IMR-90 (cell line): ENCODE measurements around the gene CIC. TPM values are rescaled to one million over a fixed set of nuclear protein-coding genes. Genes with fewer than 3 reads are reported as not detected.

Experiments
- ATAC-seq: fragments of 200-7000 bp; cut with Tn5 transposase; 2 replicates; pipeline ENCODE4 v1.9.1; 2020; ENCODE audit warnings: low read depth, mild to moderate bottlenecking, moderate library complexity
- BruUV-seq: library from RNA; stranded (reverse); fragments of 400-500 nt; replicated peaks from 2 replicates; lab custom pipeline; 2021; lab: Mats Ljungman, UMichigan
- CTCF ChIA-PET: fragments of 300-600 bp; formaldehyde crosslinking; extraction: SDS; loops from one replicate; lab custom pipeline; 2021; ENCODE audit warnings: antibody characterized with exemption; lab: Yijun Ruan, JAX
- POLR2A ChIA-PET: fragments of 300-600 bp; sonication (Branson Sonifier 250); formaldehyde crosslinking; loops from one replicate; lab custom pipeline; 2022; ENCODE audit warnings: antibody characterized with exemption; ENCODE audit not compliant: unreplicated experiment; lab: Charles Lee
- DNase-seq: peaks from one replicate; pipeline ENCODE4 v3.0.0; 2013
- H2AFZ ChIP-seq: replicated peaks from 2 replicates; pipeline ENCODE3; 2013; ENCODE audit warnings: low read length, mild to moderate bottlenecking; ENCODE audit not compliant: poor library complexity
- H2AK5ac ChIP-seq: 2 replicates; pipeline ENCODE4 v1.6.1; 2013; ENCODE audit warnings: low read depth, low read length, inconsistent platforms
- H2AK9ac ChIP-seq: replicated peaks from 2 replicates; pipeline ENCODE3; 2013; ENCODE audit warnings: mild to moderate bottlenecking, low read depth, low read length, moderate library complexity; ENCODE audit not compliant: poor library complexity
- H2BK120ac ChIP-seq: 2 replicates; pipeline ENCODE4 v1.6.1; 2013; ENCODE audit warnings: low read depth, low read length, inconsistent platforms
- H2BK15ac ChIP-seq: 3 replicates; pipeline ENCODE4 v1.6.1; 2013; ENCODE audit warnings: low read depth, low read length, inconsistent platforms
- H2BK20ac ChIP-seq: 2 replicates; pipeline ENCODE4 v1.6.1; 2013; ENCODE audit warnings: low read depth, mild to moderate bottlenecking, inconsistent platforms, low read length, moderate library complexity
- H2BK5ac ChIP-seq: 2 replicates; pipeline ENCODE4 v1.6.1; 2013; ENCODE audit warnings: mild to moderate bottlenecking, low read depth, low read length, inconsistent platforms; ENCODE audit not compliant: poor library complexity, severe bottlenecking
- H3K14ac ChIP-seq: replicated peaks from 2 replicates; pipeline ENCODE4 v1.6.1; 2013; ENCODE audit warnings: low read depth, low read length, inconsistent platforms
- H3K18ac ChIP-seq: 2 replicates; pipeline ENCODE4 v1.6.1; 2013; ENCODE audit warnings: low read depth, low read length, control low read depth
- H3K23ac ChIP-seq: 2 replicates; pipeline ENCODE4 v1.6.1; 2013; ENCODE audit warnings: low read depth, low read length, inconsistent platforms
- H3K27ac ChIP-seq: 2 replicates; pipeline ENCODE4 v1.5.1; 2013; ENCODE audit warnings: mild to moderate bottlenecking, control low read depth, low read length; ENCODE audit not compliant: insufficient read depth
- H3K27me3 ChIP-seq: 2 replicates; pipeline ENCODE4 v1.6.1; 2013; ENCODE audit warnings: low read length; ENCODE audit not compliant: control insufficient read depth, insufficient read depth
- H3K36me3 ChIP-seq: 2 replicates; pipeline ENCODE4 v1.6.1; 2013; ENCODE audit warnings: low read length, mixed read lengths; ENCODE audit not compliant: control insufficient read depth, insufficient read depth
- H3K4ac ChIP-seq: 2 replicates; pipeline ENCODE4 v1.6.1; 2013; ENCODE audit warnings: low read depth, low read length, inconsistent platforms
- H3K4me1 ChIP-seq: 2 replicates; pipeline ENCODE4 v1.6.1; 2013; ENCODE audit warnings: low read length, mixed read lengths; ENCODE audit not compliant: control insufficient read depth, insufficient read depth
- H3K4me2 ChIP-seq: 2 replicates; pipeline ENCODE4 v1.6.1; 2013; ENCODE audit warnings: low read depth, mild to moderate bottlenecking, control low read depth, low read length, moderate library complexity
- H3K4me3 ChIP-seq: 2 replicates; pipeline ENCODE4 v1.5.1; 2013; ENCODE audit warnings: low read depth, mild to moderate bottlenecking, control low read depth, low read length, moderate library complexity; ENCODE audit not compliant: insufficient read depth
- H3K56ac ChIP-seq: 2 replicates; pipeline ENCODE4 v1.6.1; 2013; ENCODE audit warnings: low read length, inconsistent platforms; ENCODE audit not compliant: insufficient read depth; ENCODE audit errors: extremely low read depth
- H3K79me1 ChIP-seq, 2 experiments: 2 replicates each; pipeline ENCODE4 v1.6.1; 2013; ENCODE audit warnings: low read length in 2 of 2, inconsistent platforms in 1 of 2, low read depth in 1 of 2
- H3K9ac ChIP-seq: 2 replicates; pipeline ENCODE4 v1.6.1; 2013; ENCODE audit warnings: low read depth, low read length, control low read depth
- H3K9me1 ChIP-seq: 2 replicates; pipeline ENCODE4 v1.6.1; 2013; ENCODE audit warnings: low read length, inconsistent platforms; ENCODE audit not compliant: insufficient read depth
- H3K9me3 ChIP-seq: 2 replicates; pipeline ENCODE4 v1.6.1; 2013; ENCODE audit warnings: low read length; ENCODE audit not compliant: control insufficient read depth, insufficient read depth
- H4K20me1 ChIP-seq: 2 replicates; pipeline ENCODE4 v1.6.1; 2013; ENCODE audit warnings: low read length, inconsistent platforms; ENCODE audit not compliant: insufficient read depth
- H4K5ac ChIP-seq: 2 replicates; pipeline ENCODE4 v1.6.1; 2013; ENCODE audit warnings: mild to moderate bottlenecking, low read depth, low read length, control low read depth
- H4K8ac ChIP-seq, 2 experiments: 2 replicates each; pipeline ENCODE4 v1.6.1; 2013; ENCODE audit warnings: low read depth in 2 of 2, low read length in 2 of 2, control low read depth in 1 of 2, inconsistent platforms in 1 of 2
- H4K91ac ChIP-seq: 2 replicates; pipeline ENCODE4 v1.6.1; 2013; ENCODE audit warnings: low read depth, low read length, inconsistent platforms; ENCODE audit not compliant: insufficient read depth
- BHLHE40 ChIP-seq: fragments of 150-350 bp; IDR thresholded peaks from 2 replicates; pipeline ENCODE4 v1.6.1; 2016; ENCODE audit warnings: mild to moderate bottlenecking, low read depth, low read length
- CEBPB ChIP-seq: IDR thresholded peaks from 2 replicates; pipeline ENCODE4 v1.6.1; 2012; ENCODE audit warnings: low read depth, low read length, improper control_type of control experiment
- CHD1 ChIP-seq: IDR thresholded peaks from 2 replicates; pipeline ENCODE4 v1.6.1; 2012; ENCODE audit warnings: low read depth, low read length, improper control_type of control experiment
- FOS ChIP-seq: fragments of 150-350 bp; IDR thresholded peaks from 2 replicates; pipeline ENCODE4 v1.6.1; 2016; ENCODE audit warnings: low read depth, low read length
- MAFK ChIP-seq: IDR thresholded peaks from 2 replicates; pipeline ENCODE4 v1.6.1; 2012; ENCODE audit warnings: low read depth, low read length, improper control_type of control experiment
- MAZ ChIP-seq: IDR thresholded peaks from 2 replicates; pipeline ENCODE4 v1.6.1; 2012; ENCODE audit warnings: low read depth, mild to moderate bottlenecking, low read length, improper control_type of control experiment, moderate library complexity, borderline replicate concordance
- MXI1 ChIP-seq: IDR thresholded peaks from 2 replicates; pipeline ENCODE4 v1.6.1; 2012; ENCODE audit warnings: low read depth, mild to moderate bottlenecking, low read length, moderate library complexity, borderline replicate concordance
- NFE2L2 ChIP-seq: fragments of 150-350 bp; IDR thresholded peaks from 2 replicates; pipeline ENCODE4 v1.6.1; 2016; ENCODE audit warnings: low read depth, mild to moderate bottlenecking, low read length
- POLR2A ChIP-seq: IDR thresholded peaks from 2 replicates; pipeline ENCODE4 v1.6.1; 2012; ENCODE audit warnings: mild to moderate bottlenecking, low read depth, low read length
- RAD21 ChIP-seq: IDR thresholded peaks from 2 replicates; pipeline ENCODE4 v1.6.1; 2012; ENCODE audit warnings: low read length, improper control_type of control experiment
- RCOR1 ChIP-seq: IDR thresholded peaks from 2 replicates; pipeline ENCODE4 v1.6.1; 2012; ENCODE audit warnings: mild to moderate bottlenecking, low read length, improper control_type of control experiment; ENCODE audit not compliant: insufficient replicate concordance
- RFX5 ChIP-seq: IDR thresholded peaks from 2 replicates; pipeline ENCODE4 v1.8.0; 2012; ENCODE audit warnings: low read depth, mild to moderate bottlenecking, low read length, moderate library complexity
- SMC3 ChIP-seq: fragments of 150-350 bp; IDR thresholded peaks from 2 replicates; pipeline ENCODE4 v1.6.1; 2016; ENCODE audit warnings: low read depth, mild to moderate bottlenecking, antibody characterized with exemption, low read length, moderate library complexity
- WGBS, 2 experiments: methylation state at CpG; one replicate each; pipeline versions ENCODE4 v1.1.5 to v1.1.7; 2013; ENCODE audit warnings: missing lambda C conversion rate in 2 of 2; ENCODE audit not compliant: insufficient read length in 1 of 2; ENCODE audit errors: extremely low coverage in 2 of 2; 5-methylcytosine and 5-hydroxymethylcytosine counted together
- dilution Hi-C: fragments of 300-500 bp; cut with HindIII; formaldehyde crosslinking; loops from one replicate; pipeline ENCODE4 v1.14.3; 2018; ENCODE audit warnings: low sequenced_read_pairs; ENCODE audit not compliant: unreplicated experiment
- in situ Hi-C: fragments of 300-500 bp; cut with MboI; formaldehyde crosslinking; loops from 3 replicates; pipeline ENCODE4 v1.14.3; 2019; ENCODE audit warnings: low sequenced_read_pairs, inconsistent platforms, mixed read lengths
- intact Hi-C: fragments of 100-400 bp; cut with micrococcal nuclease; formaldehyde crosslinking; loops from 2 replicates; pipeline ENCODE4 v1.10.0; 2022
- polyA plus RNA-seq, 3 experiments: library from polyadenylated mRNA; depleted of rRNA; stranded (reverse); fragments of >200 nt; gene quantifications; 2 replicates each; pipeline ENCODE4 v1.2.3, GENCODE V29; 2012; ENCODE audit warnings: low replicate concordance in 1 of 3
- total RNA-seq: library from RNA; depleted of rRNA; stranded (reverse); fragments of >200 nt; gene quantifications from 2 replicates; pipeline ENCODE4 v1.2.3, GENCODE V29; 2012
- TF ChIP-seq, protein P1 (sequence below): conservative IDR thresholded peaks from 2 replicates; pipeline ENCODE4 v1.5.1; 2012; ENCODE audit warnings: mild to moderate bottlenecking, low read depth, low read length, improper control_type of control experiment
- TF ChIP-seq, protein P2 (sequence below): fragments of 150-350 bp; IDR thresholded peaks from 2 replicates; pipeline ENCODE4 v1.6.1; 2016; ENCODE audit warnings: low read depth, mild to moderate bottlenecking, low read length, moderate library complexity, borderline replicate concordance
- TF ChIP-seq, protein P3 (sequence below): fragments of 150-350 bp; IDR thresholded peaks from 2 replicates; pipeline ENCODE4 v1.6.1; 2017; ENCODE audit warnings: mild to moderate bottlenecking, antibody characterized with exemption, low read length, low read depth

CIC gene
- total and polyA plus RNA-seq, 2 of the 4 experiments (the other 2 are of a cell fraction), result 1.8 to 23.2 TPM

DNA sequence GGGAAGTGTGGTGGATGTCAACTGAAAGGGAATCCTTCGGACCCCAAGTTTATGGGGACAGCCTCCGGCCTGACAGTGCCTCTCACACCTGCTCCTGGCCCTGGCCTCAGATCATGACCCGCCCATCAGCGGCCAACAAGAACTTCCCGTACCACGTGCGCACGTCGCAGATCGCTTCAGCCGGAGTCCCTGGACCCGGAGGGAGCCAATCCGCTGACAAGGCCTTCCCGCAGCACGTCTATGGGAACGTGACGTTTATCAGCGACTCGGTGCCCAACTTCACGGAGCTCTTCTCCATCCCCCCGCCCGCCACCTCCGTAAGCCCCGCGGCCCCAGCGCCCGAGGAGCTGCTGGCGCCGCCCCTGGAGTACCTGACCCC is 54.4 kb downstream of the CIC start:
- no peak overlapping the region for H2BK5ac ChIP-seq
- DNase-seq, result no peak
- no peak overlapping the region for H2BK120ac ChIP-seq
- in situ Hi-C loops, result loop anchor here (10.0 kb wide), 1 partner anchor 189 kb away; the partner anchor contains the start of gene POU2F2
- BruUV-seq, result no TSS peak
- peak overlapping the region; percentile 74 for H2AFZ ChIP-seq
- peaks cover 7 to 29% of the 10 kb centered on the region in 2 experiments for H3K79me1 ChIP-seq
- H3K14ac ChIP-seq, result no peak overlapping the region
- H4K8ac ChIP-seq, result no peak overlapping the region
- H2BK20ac ChIP-seq, result no peak overlapping the region
- no peak overlapping the region for H3K18ac ChIP-seq
- no peaks in the 10 kb centered on the region for H3K9me3 ChIP-seq
- intact Hi-C loops, result no loop called here
- H3K9ac ChIP-seq, result no peak overlapping the region
- no peaks in the 10 kb centered on the region for H3K36me3 ChIP-seq
- peaks cover 30% of the 10 kb centered on the region for H3K27me3 ChIP-seq
- H3K4me1 ChIP-seq, result peaks cover 2% of the 10 kb centered on the region
- dilution Hi-C loops, result no loop called here
- H3K4me3 ChIP-seq, result no peak overlapping the region
- H4K20me1 ChIP-seq, result no peaks in the 10 kb centered on the region; the same call in 1 of the 2 replicates
- no peak overlapping the region for H3K27ac ChIP-seq
- TF ChIP-seq MAFK, result no peak
- TF ChIP-seq, protein P1, sequence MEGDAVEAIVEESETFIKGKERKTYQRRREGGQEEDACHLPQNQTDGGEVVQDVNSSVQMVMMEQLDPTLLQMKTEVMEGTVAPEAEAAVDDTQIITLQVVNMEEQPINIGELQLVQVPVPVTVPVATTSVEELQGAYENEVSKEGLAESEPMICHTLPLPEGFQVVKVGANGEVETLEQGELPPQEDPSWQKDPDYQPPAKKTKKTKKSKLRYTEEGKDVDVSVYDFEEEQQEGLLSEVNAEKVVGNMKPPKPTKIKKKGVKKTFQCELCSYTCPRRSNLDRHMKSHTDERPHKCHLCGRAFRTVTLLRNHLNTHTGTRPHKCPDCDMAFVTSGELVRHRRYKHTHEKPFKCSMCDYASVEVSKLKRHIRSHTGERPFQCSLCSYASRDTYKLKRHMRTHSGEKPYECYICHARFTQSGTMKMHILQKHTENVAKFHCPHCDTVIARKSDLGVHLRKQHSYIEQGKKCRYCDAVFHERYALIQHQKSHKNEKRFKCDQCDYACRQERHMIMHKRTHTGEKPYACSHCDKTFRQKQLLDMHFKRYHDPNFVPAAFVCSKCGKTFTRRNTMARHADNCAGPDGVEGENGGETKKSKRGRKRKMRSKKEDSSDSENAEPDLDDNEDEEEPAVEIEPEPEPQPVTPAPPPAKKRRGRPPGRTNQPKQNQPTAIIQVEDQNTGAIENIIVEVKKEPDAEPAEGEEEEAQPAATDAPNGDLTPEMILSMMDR, result no peak
- TF ChIP-seq CEBPB, result no peak
- TF ChIP-seq, protein P2, sequence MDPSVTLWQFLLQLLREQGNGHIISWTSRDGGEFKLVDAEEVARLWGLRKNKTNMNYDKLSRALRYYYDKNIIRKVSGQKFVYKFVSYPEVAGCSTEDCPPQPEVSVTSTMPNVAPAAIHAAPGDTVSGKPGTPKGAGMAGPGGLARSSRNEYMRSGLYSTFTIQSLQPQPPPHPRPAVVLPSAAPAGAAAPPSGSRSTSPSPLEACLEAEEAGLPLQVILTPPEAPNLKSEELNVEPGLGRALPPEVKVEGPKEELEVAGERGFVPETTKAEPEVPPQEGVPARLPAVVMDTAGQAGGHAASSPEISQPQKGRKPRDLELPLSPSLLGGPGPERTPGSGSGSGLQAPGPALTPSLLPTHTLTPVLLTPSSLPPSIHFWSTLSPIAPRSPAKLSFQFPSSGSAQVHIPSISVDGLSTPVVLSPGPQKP, result no peak
- TF ChIP-seq POLR2A, result no peak
- TF ChIP-seq BHLHE40, result no peak
- TF ChIP-seq NFE2L2, result no peak
- TF ChIP-seq, protein P3, sequence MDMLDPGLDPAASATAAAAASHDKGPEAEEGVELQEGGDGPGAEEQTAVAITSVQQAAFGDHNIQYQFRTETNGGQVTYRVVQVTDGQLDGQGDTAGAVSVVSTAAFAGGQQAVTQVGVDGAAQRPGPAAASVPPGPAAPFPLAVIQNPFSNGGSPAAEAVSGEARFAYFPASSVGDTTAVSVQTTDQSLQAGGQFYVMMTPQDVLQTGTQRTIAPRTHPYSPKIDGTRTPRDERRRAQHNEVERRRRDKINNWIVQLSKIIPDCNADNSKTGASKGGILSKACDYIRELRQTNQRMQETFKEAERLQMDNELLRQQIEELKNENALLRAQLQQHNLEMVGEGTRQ, result no peak
- TF ChIP-seq RCOR1, result no peak
- no peak for TF ChIP-seq FOS
- no peak for TF ChIP-seq RFX5
- TF ChIP-seq RAD21, result no peak
- no peak for TF ChIP-seq MXI1
- TF ChIP-seq MAZ, result no peak
- TF ChIP-seq SMC3, result no peak
- no peak for TF ChIP-seq CHD1
- H4K91ac ChIP-seq, result no peak overlapping the region
- 12% methylated on average over 28 of the region's 29 CpGs; no CpG with 5 or more reads in 1 of the 2 experiments for WGBS, 2 experiments
- no peak overlapping the region for H2BK15ac ChIP-seq
- no peak overlapping the region for H3K4ac ChIP-seq
- no peak overlapping the region for H3K4me2 ChIP-seq
- ChIA-PET POLR2A (no interaction called here), CTCF (no interaction called here)
- H3K56ac ChIP-seq, result no peak overlapping the region
- ATAC-seq, result no peak
- no peak overlapping the region for H2AK9ac ChIP-seq
- no peak overlapping the region for H3K23ac ChIP-seq
- no peak overlapping the region for H4K5ac ChIP-seq
- peaks cover 2% of the 10 kb centered on the region; the same call in 1 of the 2 replicates for H3K9me1 ChIP-seq
- H2AK5ac ChIP-seq, result no peak overlapping the region
